Smooth muscle cell (in vitro differentiated cells): ENCODE measurements around the gene SPINT2. TPM values are rescaled to one million over a fixed set of nuclear protein-coding genes. Genes with fewer than 3 reads are reported as not detected.

Experiments used
- DNase-seq: peaks from one replicate; lab custom pipeline; 2025; ENCODE audit not compliant: unreplicated experiment; lab: John Stamatoyannopoulos, UW
- H2AFZ ChIP-seq: fragments of 200-600 bp; sonication (generic); 2 replicates; pipeline ENCODE4 v1.6.0; 2016; ENCODE audit warnings: antibody characterized with exemption, low read depth, mild to moderate bottlenecking
- H3F3A ChIP-seq: fragments of 200-600 bp; sonication (generic); 2 replicates; pipeline ENCODE4 v1.6.0; 2017; ENCODE audit warnings: antibody characterized with exemption, low read depth
- H3K27ac ChIP-seq: fragments of 200-600 bp; sonication (generic); 2 replicates; pipeline ENCODE4 v1.5.1; 2016; ENCODE audit warnings: low read depth, mild to moderate bottlenecking
- H3K27me3 ChIP-seq: fragments of 200-600 bp; sonication (generic); 2 replicates; pipeline ENCODE4 v1.6.1; 2016; ENCODE audit warnings: low read depth, mild to moderate bottlenecking
- H3K36me3 ChIP-seq: fragments of 200-600 bp; sonication (generic); 2 replicates; pipeline ENCODE4 v1.5.1; 2016; ENCODE audit warnings: low read depth
- H3K4me1 ChIP-seq: fragments of 200-600 bp; sonication (generic); 2 replicates; pipeline ENCODE4 v1.5.1; 2016; ENCODE audit warnings: low read depth
- H3K4me2 ChIP-seq: fragments of 200-600 bp; sonication (generic); 2 replicates; pipeline ENCODE4 v1.6.0; 2016; ENCODE audit warnings: mild to moderate bottlenecking
- H3K4me3 ChIP-seq: fragments of 200-600 bp; sonication (generic); 2 replicates; pipeline ENCODE4 v1.5.1; 2016; ENCODE audit warnings: mild to moderate bottlenecking
- H3K79me2 ChIP-seq: fragments of 200-600 bp; sonication (generic); 2 replicates; pipeline ENCODE4 v1.6.0; 2016; ENCODE audit warnings: low read depth, mild to moderate bottlenecking
- H3K9ac ChIP-seq: fragments of 200-600 bp; sonication (generic); 2 replicates; pipeline ENCODE4 v1.6.0; 2016; ENCODE audit warnings: low read depth
- H3K9me3 ChIP-seq: fragments of 200-600 bp; sonication (generic); replicated peaks from 2 replicates; pipeline ENCODE4 v1.5.1; 2016; ENCODE audit warnings: low read depth
- H4K20me1 ChIP-seq: fragments of 200-600 bp; sonication (generic); 2 replicates; pipeline ENCODE4 v1.6.0; 2016; ENCODE audit warnings: low read depth
- WGBS: methylation state at CpG from one replicate; pipeline ENCODE4 v1.1.7; 2016; ENCODE audit warnings: low lambda C conversion rate; 5-methylcytosine and 5-hydroxymethylcytosine counted together
- polyA plus RNA-seq: library from polyadenylated mRNA; unstranded; fragments of >200 nt; fragmentation: Nextera tagmentation; extraction: Ambion mirVana; gene quantifications from 2 replicates; pipeline ENCODE4 v1.2.1, GENCODE V29; 2016
- small RNA-seq: library from RNA; depleted of rRNA; stranded (forward); fragments of <200 nt; gene quantifications from one replicate; pipeline ENCODE3, GENCODE V24; 2014
- total RNA-seq: library from RNA; depleted of rRNA; stranded (reverse); fragments of >200 nt; gene quantifications from 2 replicates; pipeline ENCODE4 v1.2.3, GENCODE V29; 2014
- TF ChIP-seq, protein P1 (sequence below): fragments of 200-600 bp; sonication (generic); IDR thresholded peaks from 2 replicates; pipeline ENCODE4 v1.5.1; 2017; ENCODE audit warnings: borderline replicate concordance, mild to moderate bottlenecking, antibody characterized with exemption; ENCODE audit not compliant: insufficient read depth, poor library complexity, severe bottlenecking

Gene SPINT2
- total and polyA plus RNA-seq, 2 experiments from 2014 or later: 153 to 201 TPM

DNA sequence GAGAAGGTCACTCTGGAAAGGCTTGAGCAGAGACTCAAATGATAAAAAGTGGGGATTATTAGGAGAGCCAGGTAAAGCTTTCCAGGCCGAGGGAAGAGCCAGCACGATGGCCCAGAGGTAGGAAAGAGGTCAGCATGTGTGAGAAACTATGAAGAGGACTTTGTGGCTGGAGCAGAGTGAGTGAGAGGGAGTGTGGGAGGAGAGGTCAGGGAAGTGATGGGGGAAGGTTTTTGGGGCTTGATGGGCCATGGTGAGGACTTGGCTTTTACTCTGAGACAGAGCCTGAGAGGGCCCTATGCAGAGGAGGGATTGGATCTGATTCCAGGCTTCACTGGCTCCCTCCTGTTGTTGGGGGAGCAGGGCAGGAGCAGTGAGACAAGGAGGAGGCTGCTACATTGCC is 76.6 kb downstream of the SPINT2 start:
- 100% methylated on average over 2 of the region's 2 CpGs for WGBS
- no peak overlapping the region for H3K4me3 ChIP-seq
- H3K36me3 ChIP-seq: no peaks in the 10 kb centered on the region
- TF ChIP-seq, protein P1, sequence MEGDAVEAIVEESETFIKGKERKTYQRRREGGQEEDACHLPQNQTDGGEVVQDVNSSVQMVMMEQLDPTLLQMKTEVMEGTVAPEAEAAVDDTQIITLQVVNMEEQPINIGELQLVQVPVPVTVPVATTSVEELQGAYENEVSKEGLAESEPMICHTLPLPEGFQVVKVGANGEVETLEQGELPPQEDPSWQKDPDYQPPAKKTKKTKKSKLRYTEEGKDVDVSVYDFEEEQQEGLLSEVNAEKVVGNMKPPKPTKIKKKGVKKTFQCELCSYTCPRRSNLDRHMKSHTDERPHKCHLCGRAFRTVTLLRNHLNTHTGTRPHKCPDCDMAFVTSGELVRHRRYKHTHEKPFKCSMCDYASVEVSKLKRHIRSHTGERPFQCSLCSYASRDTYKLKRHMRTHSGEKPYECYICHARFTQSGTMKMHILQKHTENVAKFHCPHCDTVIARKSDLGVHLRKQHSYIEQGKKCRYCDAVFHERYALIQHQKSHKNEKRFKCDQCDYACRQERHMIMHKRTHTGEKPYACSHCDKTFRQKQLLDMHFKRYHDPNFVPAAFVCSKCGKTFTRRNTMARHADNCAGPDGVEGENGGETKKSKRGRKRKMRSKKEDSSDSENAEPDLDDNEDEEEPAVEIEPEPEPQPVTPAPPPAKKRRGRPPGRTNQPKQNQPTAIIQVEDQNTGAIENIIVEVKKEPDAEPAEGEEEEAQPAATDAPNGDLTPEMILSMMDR: no peak
- H2AFZ ChIP-seq: no peak overlapping the region
- H3K27me3 ChIP-seq: no peaks in the 10 kb centered on the region
- H3K79me2 ChIP-seq: no peaks in the 10 kb centered on the region
- H3K27ac ChIP-seq: no peak overlapping the region
- H3K4me2 ChIP-seq: no peak overlapping the region
- no peaks in the 10 kb centered on the region for H3F3A ChIP-seq
- DNase-seq: no peak
- H4K20me1 ChIP-seq: no peaks in the 10 kb centered on the region
- H3K9ac ChIP-seq: no peak overlapping the region
- no peaks in the 10 kb centered on the region for H3K9me3 ChIP-seq
- peaks cover 10% of the 10 kb centered on the region for H3K4me1 ChIP-seq

Small RNAs within 50 kb of the gene (small RNA-seq; reads per million reads assigned to genes)
- not detected for gene RF00019

Other genes starting within 250 kb of the SPINT2 start
- 0.27 TPM in 1 of 2 replicates, not detected in the other for gene DPF1, start 40.4 kb upstream of the SPINT2 start, total RNA-seq
- gene DPF1, start 40.4 kb upstream of the SPINT2 start, polyA plus RNA-seq: 2.4 and 3.1 TPM in 2 replicates
- 4.0 and 8.1 TPM in 2 replicates for gene PPP1R14A, start 8.2 kb upstream of the SPINT2 start, total RNA-seq
- gene PPP1R14A, start 8.2 kb upstream of the SPINT2 start, polyA plus RNA-seq: 88.4 and 89.7 TPM in 2 replicates
- 97.5 and 136 TPM in 2 replicates for gene C19orf33, start 39.7 kb downstream of the SPINT2 start, total RNA-seq
- gene C19orf33, start 39.7 kb downstream of the SPINT2 start, polyA plus RNA-seq: 22.1 and 96.5 TPM in 2 replicates
- gene YIF1B, start 51.4 kb downstream of the SPINT2 start, total RNA-seq: 80.1 and 87.5 TPM in 2 replicates
- gene YIF1B, start 51.4 kb downstream of the SPINT2 start, polyA plus RNA-seq: 185 and 216 TPM in 2 replicates
- 6.5 and 7.2 TPM in 2 replicates for gene KCNK6, start 55.3 kb downstream of the SPINT2 start, total RNA-seq
- gene KCNK6, start 55.3 kb downstream of the SPINT2 start, polyA plus RNA-seq: 12.6 and 13.4 TPM in 2 replicates
- 0.94 TPM in 1 of 2 replicates, not detected in the other for gene CATSPERG, start 71.3 kb downstream of the SPINT2 start, total RNA-seq
- gene CATSPERG, start 71.3 kb downstream of the SPINT2 start, polyA plus RNA-seq: 0.32 and 0.98 TPM in 2 replicates
- gene PSMD8, start 110.0 kb downstream of the SPINT2 start, total RNA-seq: 279 and 377 TPM in 2 replicates
- 387 and 404 TPM in 2 replicates for gene PSMD8, start 110.0 kb downstream of the SPINT2 start, polyA plus RNA-seq
- 2.1 TPM in 1 of 2 replicates, not detected in the other for gene GGN, start 123.5 kb downstream of the SPINT2 start, total RNA-seq
- gene GGN, start 123.5 kb downstream of the SPINT2 start, polyA plus RNA-seq: 1.00 and 2.2 TPM in 2 replicates
- gene SPRED3, start 124.1 kb downstream of the SPINT2 start, total RNA-seq: 1.7 and 3.0 TPM in 2 replicates
- 1.8 and 2.8 TPM in 2 replicates for gene SPRED3, start 124.1 kb downstream of the SPINT2 start, polyA plus RNA-seq
- 7.5 and 8.5 TPM in 2 replicates for gene FAM98C, start 138.5 kb downstream of the SPINT2 start, total RNA-seq
- gene FAM98C, start 138.5 kb downstream of the SPINT2 start, polyA plus RNA-seq: 15.9 and 26.1 TPM in 2 replicates
- gene RASGRP4, start 161.6 kb downstream of the SPINT2 start, total RNA-seq: not detected in 2 replicates
- not detected in 2 replicates for gene RASGRP4, start 161.6 kb downstream of the SPINT2 start, polyA plus RNA-seq
- gene RYR1, start 169.1 kb downstream of the SPINT2 start, total RNA-seq: 0.13 and 0.31 TPM in 2 replicates
- 0.08 and 0.95 TPM in 2 replicates for gene RYR1, start 169.1 kb downstream of the SPINT2 start, polyA plus RNA-seq